Activated CD4-positive, alpha-beta T cell treated with anti-CD3 and anti-CD28 coated beads, Interleukin-2, amount 10 ng/mL, durations not matched to agents 7 days and 5 days (primary cell): Measurements from ENCODE around the gene PTRH1. TPM values are rescaled to one million over a fixed set of nuclear protein-coding genes. Genes with fewer than 3 reads are reported as not detected.

Experiments used
- CTCF ChIA-PET: fragments of 350-600 bp; sonication (Branson Sonifier 250); formaldehyde crosslinking; loops from one replicate; lab custom pipeline; 2021; ENCODE audit warnings: antibody characterized with exemption; lab: Charles Lee
- POLR2A ChIA-PET: fragments of 350-600 bp; sonication (Branson Sonifier 250); formaldehyde crosslinking; loops from one replicate; lab custom pipeline; 2021; ENCODE audit warnings: antibody characterized with exemption; lab: Charles Lee
- DNase-seq: peaks from one replicate; pipeline ENCODE4 v3.0.0-alpha.2; 2020
- H3K27ac Mint-ChIP-seq: one replicate; pipeline ENCODE4 v1.8.0; 2021; ENCODE audit warnings: mild to moderate bottlenecking, moderate library complexity, mixed read lengths
- H3K27me3 Mint-ChIP-seq: one replicate; pipeline ENCODE4 v1.8.0; 2021; ENCODE audit warnings: mixed read lengths
- H3K36me3 Mint-ChIP-seq: one replicate; pipeline ENCODE4 v1.8.0; 2021; ENCODE audit warnings: low read depth, mixed read lengths
- H3K4me1 Mint-ChIP-seq: one replicate; pipeline ENCODE4 v1.8.0; 2021; ENCODE audit warnings: mixed read lengths
- H3K4me3 Mint-ChIP-seq: one replicate; pipeline ENCODE4 v1.8.0; 2021; ENCODE audit warnings: mild to moderate bottlenecking, moderate library complexity, mixed read lengths
- H3K9me3 Mint-ChIP-seq: one replicate; pipeline ENCODE4 v1.8.0; 2021; ENCODE audit warnings: mixed read lengths
- total RNA-seq, 2 experiments: library from RNA; stranded (reverse); gene quantifications; one replicate each; pipeline ENCODE4 v1.2.3, GENCODE V29; 2021

The PTRH1 gene
- total RNA-seq, 2 experiments from 2014 or later, result 8.7 to 11.0 TPM

DNA sequence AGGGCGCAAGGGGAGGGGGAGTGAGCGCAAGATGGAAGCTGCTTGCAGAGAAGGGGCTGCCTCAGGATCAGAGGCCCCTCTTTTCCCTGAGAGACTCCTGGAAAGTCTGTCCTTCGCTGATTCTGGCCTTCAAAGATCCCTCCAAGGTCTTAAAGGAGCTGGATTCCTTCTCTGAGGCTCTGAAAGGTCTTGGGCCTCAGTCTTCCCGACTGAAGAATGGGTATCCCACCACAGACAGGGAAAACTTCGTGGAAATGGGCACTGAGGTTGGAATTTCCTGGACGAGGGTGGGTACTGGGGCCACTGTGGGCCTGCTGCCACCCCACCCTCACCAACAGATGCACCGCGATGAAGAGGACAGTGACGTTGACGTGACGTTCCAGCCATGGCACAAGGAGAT, 3.1 kb downstream of the PTRH1 start:
- ChIA-PET POLR2A (no interaction called here), CTCF (interaction anchor here (0.5 to 1.8 kb wide), 7 partner anchors 14 to 446 kb away, joined by 3 to 7 read pairs (median 3); partner anchors contain the start of gene TOR2A)
- peaks cover 34% of the 10 kb centered on the region for H3K4me1 Mint-ChIP-seq
- peaks cover 2% of the 10 kb centered on the region for H3K36me3 Mint-ChIP-seq
- no peaks in the 10 kb centered on the region for H3K27me3 Mint-ChIP-seq
- no peak overlapping the region for H3K4me3 Mint-ChIP-seq
- DNase-seq, result no peak
- H3K9me3 Mint-ChIP-seq, result peaks cover 3% of the 10 kb centered on the region
- H3K27ac Mint-ChIP-seq, result no peak overlapping the region

DNA sequence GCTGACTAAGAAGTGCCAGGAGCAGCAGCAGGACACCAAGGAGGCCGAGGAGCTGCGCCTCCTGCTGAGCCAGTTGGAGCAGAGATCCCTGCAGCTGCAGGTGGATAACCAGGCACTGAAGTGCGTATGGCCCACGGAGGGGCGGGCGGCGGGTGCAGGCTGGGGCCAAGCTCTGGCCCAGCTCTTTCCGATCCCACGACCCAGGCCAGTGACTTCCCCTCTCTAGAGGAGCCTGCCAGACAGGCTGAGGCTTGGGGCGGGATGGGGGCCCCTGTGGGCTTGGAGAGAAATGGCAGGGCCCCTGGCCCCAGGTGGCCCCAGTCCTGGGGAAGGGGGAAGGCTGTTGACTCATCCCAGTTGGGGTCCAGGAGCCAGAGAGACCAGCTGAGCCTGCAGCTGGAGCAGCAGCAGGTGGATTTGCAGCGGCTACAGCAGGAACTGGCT, 3.6 kb downstream of the PTRH1 start:
- peaks cover 3% of the 10 kb centered on the region for H3K9me3 Mint-ChIP-seq
- H3K27ac Mint-ChIP-seq, result no peak overlapping the region
- no peaks in the 10 kb centered on the region for H3K27me3 Mint-ChIP-seq
- ChIA-PET CTCF (interaction anchor here (0.9 to 1.8 kb wide), 4 partner anchors 15 to 158 kb away, joined by 3 to 7 read pairs (median 4); partner anchors contain the start of gene TOR2A), POLR2A (no interaction called here)
- peaks cover 2% of the 10 kb centered on the region for H3K36me3 Mint-ChIP-seq
- H3K4me1 Mint-ChIP-seq, result peaks cover 34% of the 10 kb centered on the region
- H3K4me3 Mint-ChIP-seq, result no peak overlapping the region
- DNase-seq, result no peak

DNA sequence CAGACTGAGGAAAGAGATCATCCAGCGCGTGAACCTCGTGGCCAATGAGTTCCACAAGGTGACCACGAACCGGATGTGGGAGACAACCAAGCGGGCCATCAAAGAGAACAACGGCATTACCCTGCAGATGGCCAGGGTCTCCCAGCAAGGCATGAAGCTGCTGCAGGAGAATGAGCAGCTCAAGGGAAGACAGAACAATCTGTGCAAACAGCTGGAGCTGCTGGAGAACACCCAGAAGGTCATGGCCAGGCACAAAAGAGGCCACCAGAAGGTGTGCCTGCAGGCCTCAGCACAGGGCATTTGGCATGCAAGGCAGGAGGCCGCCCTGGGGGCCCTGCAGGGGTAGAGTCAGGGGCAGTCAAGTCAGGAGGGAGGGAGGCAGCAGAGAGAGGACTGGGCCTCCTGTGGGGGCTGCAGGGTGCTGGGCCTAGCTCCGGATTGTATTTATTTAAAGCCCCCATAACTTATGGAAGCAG, 4.2 kb downstream of the PTRH1 start:
- H3K4me3 Mint-ChIP-seq, result no peak overlapping the region
- no peaks in the 10 kb centered on the region for H3K27me3 Mint-ChIP-seq
- CTCF ChIA-PET, result interaction anchor here (0.8 to 1.8 kb wide), 3 partner anchors 23 to 158 kb away, joined by 3 to 7 read pairs (median 4); partner anchors contain the start of gene TOR2A
- H3K27ac Mint-ChIP-seq, result no peak overlapping the region
- H3K9me3 Mint-ChIP-seq, result peaks cover 3% of the 10 kb centered on the region
- H3K4me1 Mint-ChIP-seq, result peaks cover 34% of the 10 kb centered on the region
- DNase-seq, result peak; percentile 29
- H3K36me3 Mint-ChIP-seq, result peaks cover 2% of the 10 kb centered on the region
- POLR2A ChIA-PET, result no interaction called here

DNA sequence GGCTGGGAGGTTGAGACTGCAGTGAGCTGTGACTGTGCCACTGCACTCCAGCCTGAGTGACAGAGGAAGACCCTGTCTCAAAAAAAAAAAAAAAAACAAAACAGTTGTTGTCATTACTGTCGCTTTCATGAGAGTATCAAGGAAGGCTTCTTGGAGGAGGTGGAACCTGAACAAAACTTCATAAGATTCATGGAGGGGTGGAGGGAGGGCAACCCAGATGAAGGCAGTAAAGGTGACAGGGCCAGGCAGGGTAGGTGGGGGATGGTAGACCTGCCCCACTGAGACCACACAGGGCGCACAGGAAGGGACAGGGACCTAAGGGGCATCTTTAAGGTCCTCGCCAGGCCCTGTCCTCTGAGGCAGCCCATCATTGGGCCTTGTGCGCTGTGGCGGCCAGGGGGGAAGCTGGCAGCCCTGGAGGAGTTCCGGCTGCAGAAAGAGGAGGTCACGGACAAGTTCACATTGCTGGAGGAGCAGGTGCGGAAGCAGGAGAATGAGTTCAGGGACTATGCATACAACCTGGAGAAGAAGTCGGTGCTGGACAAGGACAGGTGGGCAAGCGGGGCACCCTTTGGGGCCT, 5.2 kb downstream of the PTRH1 start:
- ChIA-PET POLR2A (no interaction called here), CTCF (interaction anchor here (1.2 to 1.5 kb wide), 2 partner anchors 20 to 23 kb away, joined by 3 read pairs; no protein-coding TSS in a partner anchor)
- Mint-ChIP-seq H3K27ac (no peak overlapping the region), H3K36me3 (no peaks in the 10 kb centered on the region), H3K9me3 (peaks cover 3% of the 10 kb centered on the region), H3K4me1 (peaks cover 28% of the 10 kb centered on the region), H3K4me3 (no peak overlapping the region), H3K27me3 (no peaks in the 10 kb centered on the region)
- no peak for DNase-seq

DNA sequence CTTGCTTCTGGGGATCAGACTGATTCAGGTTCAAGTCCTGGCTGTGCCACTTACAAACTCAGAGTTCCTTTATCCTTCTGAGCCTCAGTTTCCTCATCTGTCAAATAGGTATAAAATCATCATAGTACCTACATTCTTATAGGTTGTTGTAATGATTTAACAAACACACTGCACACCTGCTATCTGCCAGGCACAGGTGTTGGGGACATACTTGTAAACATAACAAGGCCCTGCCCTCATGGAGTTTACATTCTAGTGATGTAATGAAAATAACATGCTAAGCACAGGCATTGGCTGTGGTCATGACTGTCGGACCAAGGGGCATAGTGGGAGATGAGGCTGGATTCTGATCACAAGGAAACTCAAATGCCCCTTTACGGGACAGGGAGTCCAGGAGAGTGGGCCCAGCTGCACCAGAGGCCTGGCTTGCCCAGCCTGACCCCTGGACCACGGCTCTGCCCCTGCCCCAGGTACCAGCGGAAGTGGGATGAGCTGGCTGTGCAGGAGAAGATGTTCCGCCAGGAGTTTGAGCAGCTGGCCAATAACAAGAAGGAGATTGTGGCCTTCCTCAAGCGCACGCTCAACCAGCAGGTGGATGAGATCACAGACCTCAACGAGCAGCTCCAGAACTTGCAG, 6.4 kb downstream of the PTRH1 start:
- ChIA-PET POLR2A (no interaction called here), CTCF (interaction anchor here (1.2 to 1.5 kb wide), 3 partner anchors 21 to 26 kb away, joined by 3 to 4 read pairs (median 3); partner anchors contain the start of gene TOR2A)
- no peaks in the 10 kb centered on the region for H3K27me3 Mint-ChIP-seq
- peaks cover 3% of the 10 kb centered on the region for H3K9me3 Mint-ChIP-seq
- H3K27ac Mint-ChIP-seq, result no peak overlapping the region
- H3K4me3 Mint-ChIP-seq, result no peak overlapping the region
- H3K4me1 Mint-ChIP-seq, result peaks cover 24% of the 10 kb centered on the region
- DNase-seq, result no peak
- H3K36me3 Mint-ChIP-seq, result no peaks in the 10 kb centered on the region

DNA sequence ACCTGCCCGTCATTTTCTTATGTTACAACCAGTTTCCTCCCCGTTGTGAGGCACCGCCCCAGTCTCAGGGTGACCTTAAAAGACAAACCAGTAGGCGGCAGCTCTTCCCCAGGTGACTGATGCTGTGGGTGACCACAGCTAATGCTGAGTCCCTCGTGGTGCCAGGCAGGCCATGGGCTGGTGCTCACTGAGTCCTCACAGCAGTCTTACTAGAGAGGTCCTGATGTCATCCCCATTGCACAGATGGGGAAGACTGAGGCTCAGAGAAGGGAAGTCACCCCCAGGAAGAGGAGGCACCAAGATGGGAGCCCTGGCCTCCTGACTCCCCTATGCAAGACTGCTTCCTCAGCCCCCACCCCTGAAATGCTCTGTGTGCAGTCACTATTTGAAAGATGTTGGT, 7.7 kb downstream of the PTRH1 start:
- POLR2A ChIA-PET, result no interaction called here
- no peak overlapping the region for H3K4me3 Mint-ChIP-seq

DNA sequence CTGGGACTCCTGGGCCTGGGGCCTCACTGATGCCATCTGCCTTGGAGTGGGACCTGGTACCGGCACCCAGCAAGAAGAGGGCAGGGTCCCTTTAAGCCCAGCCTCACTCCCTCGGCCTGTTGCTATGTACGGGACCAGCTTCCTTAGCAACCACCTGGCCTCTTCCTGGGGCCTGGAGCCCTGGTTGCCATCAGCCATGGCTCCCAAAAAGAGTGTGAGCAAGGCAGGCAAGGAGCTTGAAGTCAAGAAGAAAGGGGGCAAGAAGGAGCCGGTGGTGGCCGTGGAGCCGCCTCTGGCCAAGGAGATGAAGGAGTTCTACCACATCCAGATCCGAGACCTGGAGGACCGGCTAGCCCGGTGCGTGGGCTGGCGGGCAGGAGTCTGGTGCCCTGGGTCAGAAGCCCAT, 8.6 kb downstream of the PTRH1 start, which contains the start of gene CFAP157:
CFAP157 (plus strand) TSS at position 153 of the 406 bp plus-strand sequence; CDS start at position 197, 44 bp downstream.
- Mint-ChIP-seq H3K4me1 (peaks cover 26% of the 10 kb centered on the region), H3K4me3 (no peak within 1 kb of the TSS), H3K36me3 (no peaks in the 10 kb centered on the region), H3K9me3 (peaks cover 3% of the 10 kb centered on the region), H3K27ac (peak within 1 kb of the TSS; percentile 64), H3K27me3 (no peaks in the 10 kb centered on the region)
- POLR2A ChIA-PET, result no interaction called here
- CTCF ChIA-PET, result interaction anchor here (4.3 kb wide), 1 partner anchor 28 kb away, joined by 17 read pairs; the partner anchor contains the start of gene TOR2A
- DNase-seq, result no peak

More for the DNA sequence above, 7.7 kb downstream of the PTRH1 start:
- CTCF ChIA-PET, result interaction anchor here (1.0 to 4.3 kb wide), 2 partner anchors 21 to 27 kb away, joined by 4 to 17 read pairs; partner anchors contain the start of gene TOR2A
- DNase-seq, result peak; percentile 31
- Mint-ChIP-seq H3K36me3 (no peaks in the 10 kb centered on the region), H3K9me3 (peaks cover 3% of the 10 kb centered on the region), H3K27ac (no peak overlapping the region), H3K27me3 (no peaks in the 10 kb centered on the region), H3K4me1 (peaks cover 26% of the 10 kb centered on the region)

DNA sequence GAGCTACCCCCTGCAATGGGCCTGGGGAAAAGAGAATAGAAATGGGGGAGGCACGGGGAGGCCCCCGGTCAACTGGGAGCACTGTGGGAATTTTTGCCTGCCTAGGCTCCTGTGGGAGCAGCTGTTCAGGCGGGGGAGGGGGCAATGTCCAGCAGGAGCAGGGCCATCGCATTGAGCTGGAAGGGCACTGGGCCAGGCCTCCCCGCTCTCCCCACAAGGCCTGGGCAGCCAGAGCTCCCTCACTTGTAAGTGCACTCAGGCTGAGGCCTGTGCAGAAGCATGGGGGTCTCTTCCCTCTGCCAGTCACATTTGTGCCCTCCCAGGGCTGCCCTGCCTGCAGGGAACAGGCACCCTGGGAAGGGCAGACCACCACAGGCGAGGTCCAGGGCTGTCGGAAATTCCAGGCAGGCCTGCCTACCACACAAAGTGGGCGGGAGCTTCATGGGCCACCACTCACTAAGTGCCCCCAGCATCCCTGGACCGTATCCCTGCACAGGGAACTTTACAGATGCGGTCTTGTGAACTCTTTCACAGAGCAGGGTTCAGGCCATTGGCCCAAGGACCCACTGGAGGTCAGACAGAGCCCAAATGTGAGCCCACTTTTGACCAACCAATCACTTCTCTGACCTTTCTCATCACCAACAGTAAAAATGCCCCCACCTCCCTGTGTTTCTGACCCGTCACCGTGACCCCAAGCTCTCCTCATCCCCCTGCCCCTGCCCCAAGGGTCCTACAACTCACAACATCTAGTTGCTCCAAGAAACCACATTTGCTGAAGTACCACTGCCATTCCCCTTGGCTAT, 9.7 kb downstream of the PTRH1 start:
- POLR2A ChIA-PET, result no interaction called here
- peaks cover 16% of the 10 kb centered on the region for H3K4me1 Mint-ChIP-seq
- H3K27ac Mint-ChIP-seq, result peak overlapping the region; percentile 25
- H3K9me3 Mint-ChIP-seq, result peaks cover 3% of the 10 kb centered on the region
- DNase-seq, result no peak
- H3K4me3 Mint-ChIP-seq, result no peak overlapping the region
- no peaks in the 10 kb centered on the region for H3K36me3 Mint-ChIP-seq
- H3K27me3 Mint-ChIP-seq, result no peaks in the 10 kb centered on the region
- CTCF ChIA-PET, result interaction anchor here (1.9 to 4.3 kb wide), 3 partner anchors 9 to 164 kb away, joined by 6 to 17 read pairs (median 7); partner anchors contain the start of genes PTRH1 and TOR2A

DNA sequence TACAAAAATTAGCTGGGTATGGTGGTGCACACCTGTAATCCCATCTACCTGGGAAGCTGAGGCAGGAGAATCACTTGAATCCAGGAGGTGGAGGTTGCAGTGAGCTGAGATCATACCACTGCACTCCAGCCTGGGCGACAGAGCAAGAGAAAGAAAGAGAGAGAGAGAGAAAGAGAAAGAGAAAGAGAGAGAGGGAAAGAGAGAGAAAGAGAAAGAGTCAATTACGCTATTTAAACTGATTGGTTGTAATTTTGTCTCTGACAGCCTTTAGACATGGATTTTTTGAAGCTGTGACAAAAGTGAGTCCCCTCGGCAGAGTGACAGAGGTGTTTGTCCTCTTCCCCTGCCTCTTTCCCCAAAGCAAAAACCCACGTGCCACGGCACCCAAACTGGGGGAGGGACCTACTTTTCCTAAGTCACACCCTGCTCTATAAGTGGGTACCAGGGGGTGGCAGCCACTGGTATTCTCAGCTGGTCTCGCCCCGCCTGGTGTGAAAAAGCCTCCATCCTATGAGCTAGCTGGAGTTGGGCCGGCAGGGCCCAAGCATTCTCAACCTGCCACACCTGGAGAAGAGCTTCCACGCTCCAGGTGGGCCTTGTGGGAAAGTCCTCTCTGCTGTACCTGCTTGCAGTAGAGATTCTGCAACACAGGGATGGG, 12.0 kb downstream of the PTRH1 start:
- ChIA-PET CTCF (interaction anchor here (0.6 to 4.3 kb wide), 4 partner anchors 30 to 734 kb away, joined by 3 to 17 read pairs (median 5); partner anchors contain the start of gene TOR2A), POLR2A (no interaction called here)
- H3K27me3 Mint-ChIP-seq, result no peaks in the 10 kb centered on the region
- no peak for DNase-seq
- H3K9me3 Mint-ChIP-seq, result no peaks in the 10 kb centered on the region
- H3K27ac Mint-ChIP-seq, result no peak overlapping the region
- no peak overlapping the region for H3K4me3 Mint-ChIP-seq
- H3K36me3 Mint-ChIP-seq, result no peaks in the 10 kb centered on the region
- H3K4me1 Mint-ChIP-seq, result peaks cover 22% of the 10 kb centered on the region

DNA sequence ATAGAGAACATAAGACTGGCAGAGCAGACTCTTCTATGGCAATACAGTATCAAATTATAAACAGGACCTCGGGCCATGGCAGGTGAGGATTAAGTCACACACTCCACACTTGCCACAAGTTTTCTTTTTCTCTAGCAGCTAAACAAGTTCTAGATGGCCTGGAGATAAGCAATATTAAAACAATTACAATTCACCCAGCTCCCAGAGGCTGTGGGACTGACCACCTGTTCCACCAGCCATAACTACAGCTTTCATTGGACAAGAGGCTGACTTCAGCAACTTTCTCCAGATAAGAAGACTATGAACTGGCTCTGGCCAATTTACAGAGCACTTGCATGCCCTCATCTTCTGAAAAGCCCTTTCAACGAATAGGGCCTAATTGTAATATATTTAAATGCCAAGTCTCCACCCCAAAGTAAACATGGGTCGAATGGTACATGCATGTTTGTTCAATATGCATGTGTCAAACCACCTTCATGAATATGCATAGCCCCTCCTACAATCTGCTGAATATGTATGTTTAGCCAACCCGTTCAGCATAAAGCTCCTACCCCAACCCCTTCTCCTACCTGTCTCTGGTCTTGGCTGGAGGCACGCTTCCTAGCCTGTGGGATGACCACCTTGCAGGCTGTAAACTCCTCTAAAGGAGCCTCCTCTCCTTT, 14.7 kb downstream of the PTRH1 start:
- Mint-ChIP-seq H3K36me3 (no peaks in the 10 kb centered on the region), H3K4me1 (peaks cover 16% of the 10 kb centered on the region), H3K27ac (no peak overlapping the region), H3K4me3 (no peak overlapping the region), H3K9me3 (no peaks in the 10 kb centered on the region), H3K27me3 (no peaks in the 10 kb centered on the region)
- CTCF ChIA-PET, result no interaction called here
- no peak for DNase-seq
- POLR2A ChIA-PET, result no interaction called here

DNA sequence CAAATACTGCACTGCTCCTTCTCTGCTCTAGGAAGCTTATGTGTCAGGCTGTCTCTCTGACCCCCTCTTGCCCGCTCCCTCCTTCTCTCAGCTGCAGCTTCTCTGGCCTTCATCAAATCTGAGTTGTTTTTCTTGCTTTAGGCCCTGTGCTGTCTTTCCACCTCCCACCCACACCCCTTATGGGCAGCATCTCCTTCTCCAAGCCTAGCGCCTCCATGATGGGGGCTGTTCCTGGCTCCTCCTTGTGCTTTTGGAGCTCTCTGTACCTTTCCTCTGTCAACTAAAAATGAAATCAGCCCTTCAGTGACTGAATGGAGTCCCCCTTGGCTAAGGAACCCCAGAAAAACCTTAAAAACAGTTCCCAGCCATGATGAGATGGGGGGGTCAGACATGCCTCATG, 15.3 kb downstream of the PTRH1 start:
- CTCF ChIA-PET, result interaction anchor here (0.6 kb wide), 1 partner anchor 63 kb away, joined by 4 read pairs; no protein-coding TSS in a partner anchor

More for the DNA sequence above, 15.3 kb downstream of the PTRH1 start:
- H3K9me3 Mint-ChIP-seq, result no peaks in the 10 kb centered on the region
- no peak overlapping the region for H3K27ac Mint-ChIP-seq
- no peak overlapping the region for H3K4me3 Mint-ChIP-seq
- DNase-seq, result no peak
- peaks cover 16% of the 10 kb centered on the region for H3K4me1 Mint-ChIP-seq
- no peaks in the 10 kb centered on the region for H3K36me3 Mint-ChIP-seq
- H3K27me3 Mint-ChIP-seq, result no peaks in the 10 kb centered on the region
- POLR2A ChIA-PET, result no interaction called here
